Lower leg skin (tissue), 3 donors: ENCODE data around the gene MRPS25.

ENCODE experiments used
- CTCF ChIP-seq, 3 donors: fragments of 450-650 bp; IDR thresholded peaks; one replicate each; pipeline ENCODE4 v1.5.1; 2016; ENCODE audit warnings: antibody characterized with exemption in 3 of 3, mild to moderate bottlenecking in 3 of 3, moderate library complexity in 2 of 3
- POLR2A ChIP-seq, 2 donors: fragments of 450-650 bp; IDR thresholded peaks; one replicate each; pipeline ENCODE4 v1.6.1; 2016 to 2017; ENCODE audit warnings: antibody characterized with exemption in 2 of 2, mild to moderate bottlenecking in 1 of 2, moderate library complexity in 1 of 2

GRCh38 chr3:15096046-15096445 is 30.9 kb upstream of the MRPS25 start:
- TF ChIP-seq CTCF (IDR thresholded peaks at IDR 0.05) (no peak), POLR2A (IDR thresholded peaks at IDR 0.05) (no peak)
